Mesenchymal stem cell (in vitro differentiated cells and primary cell): ENCODE data around the gene WIPF3.

ENCODE experiments used
- DNase-seq: peaks from one replicate; pipeline ENCODE4 v3.0.0-alpha.2; 2013
- H2AFZ ChIP-seq: one replicate; pipeline ENCODE4 v1.6.1; 2013; ENCODE audit warnings: low read depth, mild to moderate bottlenecking, control low read depth, inconsistent platforms, low read length, moderate library complexity
- H2AK5ac ChIP-seq: 2 replicates; pipeline ENCODE4 v1.6.1; 2013; ENCODE audit warnings: low read length, moderate library complexity, mild to moderate bottlenecking, inconsistent platforms; ENCODE audit not compliant: severe bottlenecking
- H2BK120ac ChIP-seq: one replicate; pipeline ENCODE4 v1.6.1; 2013; ENCODE audit warnings: low read depth, mild to moderate bottlenecking, inconsistent platforms, low read length, moderate library complexity
- H2BK12ac ChIP-seq, 2 experiments: one replicate each; pipeline ENCODE4 v1.6.1; 2013; ENCODE audit warnings: inconsistent platforms in 2 of 2, low read length in 2 of 2, mild to moderate bottlenecking in 2 of 2, moderate library complexity in 2 of 2, control low read depth in 1 of 2
- H2BK15ac ChIP-seq: one replicate; pipeline ENCODE4 v1.6.1; 2013; ENCODE audit warnings: mild to moderate bottlenecking, low read depth, inconsistent platforms; ENCODE audit not compliant: poor library complexity, severe bottlenecking
- H2BK5ac ChIP-seq: 2 replicates; pipeline ENCODE4 v1.6.1; 2013; ENCODE audit warnings: low read depth, mild to moderate bottlenecking, low read length, control low read depth, inconsistent platforms; ENCODE audit not compliant: poor library complexity, severe bottlenecking
- H3K14ac ChIP-seq, 2 experiments: one replicate each; pipeline ENCODE4 v1.6.1; 2013; ENCODE audit warnings: inconsistent platforms in 2 of 2, low read length in 2 of 2, control low read depth in 1 of 2, mild to moderate bottlenecking in 1 of 2, moderate library complexity in 1 of 2
- H3K18ac ChIP-seq, 2 experiments: one replicate each; pipeline ENCODE4 v1.6.1; 2013; ENCODE audit warnings: inconsistent platforms in 2 of 2, low read length in 2 of 2, control low read depth in 1 of 2, low read depth in 1 of 2, mild to moderate bottlenecking in 1 of 2
- H3K23ac ChIP-seq, 2 experiments: one replicate each; pipeline ENCODE4 v1.6.1; 2013; ENCODE audit warnings: inconsistent platforms in 2 of 2, low read length in 2 of 2, mild to moderate bottlenecking in 2 of 2, moderate library complexity in 2 of 2, control low read depth in 1 of 2
- H3K27ac ChIP-seq: 2 replicates; pipeline ENCODE4 v1.5.1; 2013; ENCODE audit warnings: mild to moderate bottlenecking, moderate library complexity, low read length, control low read depth, inconsistent platforms; ENCODE audit not compliant: poor library complexity, severe bottlenecking
- H3K27me3 ChIP-seq, 2 experiments: 2 replicates each; pipeline versions ENCODE4 v1.6.1 to v1.7.0; 2013; ENCODE audit warnings: low read length in 2 of 2, mild to moderate bottlenecking in 2 of 2, moderate library complexity in 2 of 2, control low read depth in 1 of 2, inconsistent platforms in 1 of 2; ENCODE audit not compliant: control insufficient read depth in 1 of 2, insufficient read depth in 1 of 2
- H3K36me3 ChIP-seq, 2 experiments: 2 replicates each; pipeline versions ENCODE4 v1.6.1 to v1.7.0; 2013; ENCODE audit warnings: low read length in 2 of 2, control low read depth in 1 of 2, inconsistent platforms in 1 of 2, low read depth in 1 of 2, mild to moderate bottlenecking in 1 of 2; ENCODE audit not compliant: insufficient read depth in 2 of 2, control insufficient read depth in 1 of 2
- H3K4ac ChIP-seq, 2 experiments: one replicate each; pipeline ENCODE4 v1.6.1; 2013; ENCODE audit warnings: inconsistent platforms in 2 of 2, low read length in 2 of 2, mild to moderate bottlenecking in 2 of 2, moderate library complexity in 2 of 2, control low read depth in 1 of 2, low read depth in 1 of 2
- H3K4me1 ChIP-seq: 2 replicates; pipeline ENCODE4 v1.6.1; 2013; ENCODE audit warnings: low read depth, low read length, control low read depth; ENCODE audit not compliant: control insufficient read depth, insufficient read depth
- H3K4me2 ChIP-seq: 2 replicates; pipeline ENCODE4 v1.6.1; 2013; ENCODE audit warnings: low read length, mild to moderate bottlenecking, inconsistent platforms; ENCODE audit not compliant: poor library complexity, severe bottlenecking
- H3K4me3 ChIP-seq, 2 experiments: 2 replicates each; pipeline versions ENCODE4 v1.5.1 to v1.7.0; 2013; ENCODE audit warnings: low read length in 2 of 2, mild to moderate bottlenecking in 2 of 2, control low read depth in 1 of 2, low read depth in 1 of 2; ENCODE audit not compliant: insufficient read depth in 1 of 2
- H3K79me1 ChIP-seq: replicated peaks from 2 replicates; pipeline ENCODE4 v1.6.1; 2013; ENCODE audit warnings: mild to moderate bottlenecking, control low read depth, low read length, inconsistent platforms; ENCODE audit not compliant: poor library complexity, severe bottlenecking
- H3K9ac ChIP-seq: 2 replicates; pipeline ENCODE4 v1.7.0; 2013; ENCODE audit warnings: mild to moderate bottlenecking, low read length, moderate library complexity
- H3K9me3 ChIP-seq: 2 replicates; pipeline ENCODE4 v1.7.0; 2013; ENCODE audit warnings: mild to moderate bottlenecking, low read length; ENCODE audit not compliant: control insufficient read depth
- H4K8ac ChIP-seq: one replicate; pipeline ENCODE4 v1.6.1; 2013; ENCODE audit warnings: inconsistent platforms, mild to moderate bottlenecking, low read length, moderate library complexity
- H4K91ac ChIP-seq: one replicate; pipeline ENCODE4 v1.6.1; 2013; ENCODE audit warnings: mild to moderate bottlenecking, low read length, inconsistent platforms
- WGBS: methylation state at CpG from one replicate; pipeline ENCODE4 v1.1.7; 2013; ENCODE audit warnings: mixed read lengths; 5-methylcytosine and 5-hydroxymethylcytosine counted together

The WIPF3 gene

GRCh38 chr7:29918850-29919249, 112.5 kb downstream of the WIPF3 start:
- no peak overlapping the region for H3K14ac ChIP-seq
- H2AFZ ChIP-seq: no peak overlapping the region
- no peak overlapping the region for H2BK120ac ChIP-seq
- H3K4me3 ChIP-seq: no peak overlapping the region
- no peak overlapping the region for H3K27ac ChIP-seq
- H3K23ac ChIP-seq: no peak overlapping the region
- no peak overlapping the region for H2BK15ac ChIP-seq
- H4K91ac ChIP-seq: no peak overlapping the region
- no peak overlapping the region for H4K8ac ChIP-seq
- H3K9ac ChIP-seq: no peak overlapping the region
- peaks cover 20 to 57% of the 10 kb centered on the region in 2 experiments for H3K36me3 ChIP-seq
- H3K4me1 ChIP-seq: peaks cover 14% of the 10 kb centered on the region
- no peak overlapping the region for H3K4me2 ChIP-seq
- no peak overlapping the region for H3K4ac ChIP-seq
- H3K27me3 ChIP-seq: no peaks in the 10 kb centered on the region
- peaks cover 8% of the 10 kb centered on the region for H3K79me1 ChIP-seq
- H3K9me3 ChIP-seq: no peaks in the 10 kb centered on the region
- H2BK12ac ChIP-seq: no peak overlapping the region
- no peak for DNase-seq
- 97% methylated on average over 4 of the region's 4 CpGs for WGBS
- no peak overlapping the region for H2AK5ac ChIP-seq
- H3K18ac ChIP-seq: no peak overlapping the region
- H2BK5ac ChIP-seq: no peak overlapping the region

- 98% methylated on average over 3 of the region's 5 CpGs for WGBS
- peaks cover 29 to 67% of the 10 kb centered on the region in 2 experiments for H3K36me3 ChIP-seq
These were observed 113.5 kb downstream of the WIPF3 start for GRCh38 chr7:29919790-29920189.

GRCh38 chr7:29920491-29920890, 114.2 kb downstream of the WIPF3 start:
- H2BK120ac ChIP-seq: no peak overlapping the region
- no peak overlapping the region for H3K9ac ChIP-seq
- no peak for DNase-seq
- no peak overlapping the region for H2AK5ac ChIP-seq
- no peak overlapping the region for H3K4ac ChIP-seq
- H3K4me3 ChIP-seq: no peak overlapping the region
- no peak overlapping the region for H3K14ac ChIP-seq
- no peak overlapping the region for H3K18ac ChIP-seq
- no peak overlapping the region for H2BK5ac ChIP-seq
- no peak overlapping the region for H4K91ac ChIP-seq
- H3K23ac ChIP-seq: no peak overlapping the region
- no peak overlapping the region for H4K8ac ChIP-seq
- 88% methylated on average over 5 of the region's 5 CpGs for WGBS
- peaks cover 18% of the 10 kb centered on the region for H3K4me1 ChIP-seq
- H2BK15ac ChIP-seq: no peak overlapping the region
- H2BK12ac ChIP-seq: no peak overlapping the region
- peak overlapping the region; percentile 39 for H3K27ac ChIP-seq
- peaks cover 11% of the 10 kb centered on the region for H3K79me1 ChIP-seq
- H3K27me3 ChIP-seq: no peaks in the 10 kb centered on the region
- no peaks in the 10 kb centered on the region for H3K9me3 ChIP-seq
- no peak overlapping the region for H2AFZ ChIP-seq
- H3K4me2 ChIP-seq: no peak overlapping the region
- peaks cover 31 to 74% of the 10 kb centered on the region in 2 experiments for H3K36me3 ChIP-seq

More at GRCh38 chr7:29919790-29920189, 113.5 kb downstream of the WIPF3 start:
- Histone ChIP-seq H2AFZ (no peak overlapping the region), H3K27ac (no peak overlapping the region), H3K79me1 (peaks cover 8% of the 10 kb centered on the region), H2BK120ac (no peak overlapping the region), H3K9me3 (no peaks in the 10 kb centered on the region), H3K4me2 (no peak overlapping the region), H3K27me3 (no peaks in the 10 kb centered on the region), H3K9ac (no peak overlapping the region), H3K4me3 (no peak overlapping the region), H2BK15ac (no peak overlapping the region), H2BK5ac (no peak overlapping the region), H3K4me1 (peaks cover 20% of the 10 kb centered on the region), H2AK5ac (no peak overlapping the region), H4K8ac (no peak overlapping the region), H3K23ac (no peak overlapping the region), H4K91ac (no peak overlapping the region), H3K4ac (no peak overlapping the region), H2BK12ac (no peak overlapping the region), H3K14ac (no peak overlapping the region), H3K18ac (no peak overlapping the region)
- no peak for DNase-seq

GRCh38 chr7:29921404-29922010, 115.2 kb downstream of the WIPF3 start:
- Histone ChIP-seq H3K14ac (no peak overlapping the region), H2AK5ac (no peak overlapping the region), H3K36me3 (peaks cover 37 to 84% of the 10 kb centered on the region in 2 experiments), H3K9ac (no peak overlapping the region), H2AFZ (no peak overlapping the region), H4K8ac (no peak overlapping the region), H2BK120ac (no peak overlapping the region), H3K18ac (no peak overlapping the region), H3K79me1 (peaks cover 11% of the 10 kb centered on the region), H3K4me1 (peaks cover 14% of the 10 kb centered on the region), H2BK12ac (no peak overlapping the region), H2BK5ac (no peak overlapping the region), H3K27me3 (no peaks in the 10 kb centered on the region), H2BK15ac (no peak overlapping the region), H3K4me2 (no peak overlapping the region), H3K27ac (no peak overlapping the region), H3K4ac (no peak overlapping the region), H4K91ac (no peak overlapping the region), H3K4me3 (no peak overlapping the region), H3K23ac (no peak overlapping the region), H3K9me3 (no peaks in the 10 kb centered on the region)
- 64% methylated on average over 4 of the region's 4 CpGs for WGBS
- DNase-seq: peak; percentile 75
